Body of pancreas (tissue), 4 donors: ENCODE data around the gene SLC2A4. TPM values are rescaled to one million over a fixed set of nuclear protein-coding genes. Genes with fewer than 3 reads are reported as not detected.
"Not testable (repeated sequence)": the region's sequence is repeated elsewhere in the genome, so short reads cannot be mapped to it uniquely, and the experiment has no call there.

ENCODE experiments used
- ATAC-seq: fragments of 150-250 bp; one replicate; pipeline ENCODE4 v1.9.1; 2016
- DNase-seq, 4 donors: peaks; one replicate each; pipeline ENCODE4 v3.0.0-alpha.2; 2019
- H3K27ac ChIP-seq, 4 donors: fragments of 200-600 bp; sonication (generic); 1 replicate in 3 of 4; 2 replicates in 1 of 4; pipeline versions ENCODE4 v1.5.1 to v1.6.1; 2016 to 2019; ENCODE audit warnings: mild to moderate bottlenecking in 1 of 4, mixed read lengths in 1 of 4, moderate library complexity in 1 of 4
- H3K27me3 ChIP-seq, 2 donors: fragments of 200-600 bp; sonication (generic); one replicate each; pipeline ENCODE4 v1.6.0; 2016; ENCODE audit warnings: mild to moderate bottlenecking in 1 of 2
- H3K36me3 ChIP-seq, 2 donors: fragments of 200-600 bp; sonication (generic); replicated peaks in 1 of 2; 2 replicates each; pipeline ENCODE4 v1.5.1; 2016; ENCODE audit warnings: low read depth in 2 of 2; ENCODE audit not compliant: insufficient read depth in 1 of 2
- H3K4me1 ChIP-seq: fragments of 200-600 bp; sonication (generic); one replicate; pipeline ENCODE4 v1.6.0; 2016
- H3K4me3 ChIP-seq, 2 donors: fragments of 200-600 bp; sonication (generic); 1 replicate in 1 of 2; 2 replicates in 1 of 2; pipeline ENCODE4 v1.5.1; 2016 to 2019
- H3K9me3 ChIP-seq, 3 donors: fragments of 200-600 bp; sonication (generic); 1 replicate in 2 of 3; 2 replicates in 1 of 3; pipeline ENCODE4 v1.5.1; 2016
- CTCF ChIP-seq, 7 experiments: fragments of 450-650 bp in 4 of 7; fragments of 200-600 bp in 3 of 7; sonication (generic) in 3 of 7; IDR thresholded peaks; one replicate each; pipeline ENCODE4 v1.5.1; 2016 to 2019; ENCODE audit warnings: antibody characterized with exemption in 7 of 7
- POLR2A ChIP-seq, 3 donors: fragments of 450-650 bp; IDR thresholded peaks; one replicate each; pipeline ENCODE4 v1.6.1; 2016; ENCODE audit warnings: antibody characterized with exemption in 3 of 3, mild to moderate bottlenecking in 2 of 3
- WGBS, 2 donors: methylation state at CpG; one replicate each; pipeline ENCODE4 v1.1.5; 2017; 5-methylcytosine and 5-hydroxymethylcytosine counted together
- intact Hi-C: fragments of 100-400 bp; cut with DNase I; formaldehyde crosslinking; loops from one replicate; pipeline ENCODE4 v1.15.1; 2023
- total RNA-seq, 2 donors: library from RNA; depleted of rRNA; stranded (reverse); fragments of >200 nt; gene quantifications; one replicate each; pipeline ENCODE4 v1.1.0, GENCODE V29; 2016

Gene SLC2A4
- total RNA-seq, 2 donors from 2014 or later: 1.3 to 10.5 TPM

GRCh38 chr17:7241783-7242716 is 39.5 kb upstream of the SLC2A4 start, which contains the start of gene GABARAP:
Gene GABARAP (minus strand): TSS chr17:7242449. CDS start chr17:7242330, 119 bp downstream.
- Histone ChIP-seq H3K27ac (peak within 1 kb of the TSS; percentile 92 to 98 (median 98)), H3K4me1 (peaks cover 43% of the 10 kb centered on the region), H3K4me3 (peak within 1 kb of the TSS; percentile 56 to 88), H3K36me3 (peaks cover 0 to 6% of the 10 kb centered on the region in 2 donors), H3K9me3 (no peaks in the 10 kb centered on the region), H3K27me3 (no peaks in the 10 kb centered on the region)
- intact Hi-C loops: no loop called here
- TF ChIP-seq POLR2A (IDR thresholded peaks at IDR 0.05) (peak; percentile 70 to 84 (median 83)), CTCF (IDR thresholded peaks at IDR 0.05) (peak in 2 of 7 experiments; percentile 5 to 11)
- WGBS, 2 donors: 0 to 1% methylated on average over 23 to 61 of the region's 62 CpGs
- DNase-seq (peak; percentile 95 to 96 (median 96)), ATAC-seq (peak; percentile 72)

- Histone ChIP-seq H3K4me1 (peaks cover 36% of the 10 kb centered on the region), H3K4me3 (peak overlapping the region; percentile 35 to 88), H3K27me3 (no peaks in the 10 kb centered on the region), H3K27ac (peak overlapping the region; percentile 92 to 98 (median 98)), H3K36me3 (peaks cover 0 to 6% of the 10 kb centered on the region in 2 donors), H3K9me3 (no peaks in the 10 kb centered on the region)
- ATAC-seq: peak; percentile 60
- TF ChIP-seq CTCF (IDR thresholded peaks at IDR 0.05) (peak in 3 of 7 experiments; percentile 1 to 36 (median 30)), POLR2A (IDR thresholded peaks at IDR 0.05) (peak; percentile 80 to 89 (median 84))
- 0 to 1% methylated on average over 46 to 49 of the region's 49 CpGs for WGBS, 2 donors
- DNase-seq: peak; percentile 96 to 97 (median 97)
- intact Hi-C loops: no loop called here
Measured at GRCh38 chr17:7242717-7243452, 38.6 kb upstream of the SLC2A4 start.

- H3K27ac ChIP-seq: peak overlapping the region; percentile 92 to 98 (median 98)
- no peaks in the 10 kb centered on the region for H3K9me3 ChIP-seq
- TF ChIP-seq POLR2A (IDR thresholded peaks at IDR 0.05): no peak
- no peak for TF ChIP-seq CTCF (IDR thresholded peaks at IDR 0.05)
- no peak for DNase-seq
- H3K4me3 ChIP-seq: peak overlapping the region; percentile 35 to 88
- ATAC-seq: no peak
- intact Hi-C loops: no loop called here
- peaks cover 0 to 6% of the 10 kb centered on the region in 2 donors for H3K36me3 ChIP-seq
- peaks cover 37% of the 10 kb centered on the region for H3K4me1 ChIP-seq
- no peaks in the 10 kb centered on the region for H3K27me3 ChIP-seq
- 11 to 30% methylated on average over 2 of the region's 2 CpGs for WGBS, 2 donors
Measured at GRCh38 chr17:7243453-7243729, 38.1 kb upstream of the SLC2A4 start.

GRCh38 chr17:7243838-7244237 is 37.7 kb upstream of the SLC2A4 start:
- H3K9me3 ChIP-seq, ATAC-seq, H3K4me3 ChIP-seq, H3K27me3 ChIP-seq, H3K36me3 ChIP-seq, intact Hi-C loops: not testable (repeated sequence)
- peak in 2 of 4 donors; percentile 20 to 22 for DNase-seq
- Histone ChIP-seq H3K27ac (peak overlapping the region; percentile 92 to 98 (median 98)), H3K4me1 (peaks cover 42% of the 10 kb centered on the region)
- WGBS, 2 donors: 56 to 64% methylated on average over 9 to 10 of the region's 10 CpGs

- intact Hi-C loops: no loop called here
- Histone ChIP-seq H3K36me3 (peaks cover 0 to 4% of the 10 kb centered on the region in 2 donors), H3K27me3 (no peaks in the 10 kb centered on the region), H3K4me3 (no peak overlapping the region), H3K27ac (no peak overlapping the region), H3K4me1 (peaks cover 42% of the 10 kb centered on the region), H3K9me3 (no peaks in the 10 kb centered on the region)
- 73 to 91% methylated on average over 2 to 5 of the region's 5 CpGs for WGBS, 2 donors
- DNase-seq (no peak), ATAC-seq (no peak)
- TF ChIP-seq CTCF (IDR thresholded peaks at IDR 0.05): no peak
- TF ChIP-seq POLR2A (IDR thresholded peaks at IDR 0.05): no peak
Measured at GRCh38 chr17:7246779-7247178, 34.7 kb upstream of the SLC2A4 start.
